Astrocyte (in vitro differentiated cells and primary cell): ENCODE measurements around the gene TBXAS1.

ENCODE experiments used
- CTCF ChIP-seq: IDR thresholded peaks from 2 replicates; pipeline ENCODE4 v1.5.1; 2011; ENCODE audit warnings: low read depth, mild to moderate bottlenecking, inconsistent platforms, low read length, moderate library complexity; ENCODE audit not compliant: insufficient read depth
- EZH2 ChIP-seq: IDR thresholded peaks from 2 replicates; pipeline ENCODE4 v1.6.1; 2012; ENCODE audit warnings: mild to moderate bottlenecking, low read length, inconsistent platforms; ENCODE audit not compliant: insufficient read depth

- no peak for TF ChIP-seq CTCF
- TF ChIP-seq EZH2: no peak
Observed at GRCh38 chr7:139950881-139951525, 121.9 kb downstream of the TBXAS1 start.
